Measurements from ENCODE around the gene PTPRM.

PTPRM gene

GRCh38 chr18:8364385-8364784 is 797.3 kb downstream of the PTPRM start:
- Histone ChIP-seq H2AFZ (ENCODE audit: low read length) (no peak overlapping the region), H3K36me3 (ENCODE audit: insufficient read depth, low read length) (no peaks in the 10 kb centered on the region), H3K79me2 (ENCODE audit: insufficient read depth, low read length) (no peaks in the 10 kb centered on the region), H3K27me3 (ENCODE audit: insufficient read depth, low read length, poor library complexity, severe bottlenecking) (no peaks in the 10 kb centered on the region), H3F3A (ENCODE audit: low read depth) (no peaks in the 10 kb centered on the region), H3K4me1 (ENCODE audit: insufficient read depth, low read length, poor library complexity, severe bottlenecking) (no peaks in the 10 kb centered on the region), H3K4me3 (ENCODE audit: low read length, poor library complexity, severe bottlenecking) (no peak overlapping the region), H4K20me1 (ENCODE audit: insufficient read depth, low read length, poor library complexity, severe bottlenecking) (no peaks in the 10 kb centered on the region), H3K9me3 (ENCODE audit: insufficient read depth, low read depth, low read length) (no peaks in the 10 kb centered on the region), H3K9ac (ENCODE audit: low read depth, low read length, poor library complexity, severe bottlenecking) (no peak overlapping the region), H3K4me2 (ENCODE audit: low read depth, low read length, poor library complexity, severe bottlenecking) (no peak overlapping the region), H3K9me2 (replicated peaks; ENCODE audit: low read depth, low read length) (no peaks in the 10 kb centered on the region)
- TF ChIP-seq CTCF (conservative IDR thresholded peaks at IDR 0.05; ENCODE audit: low read length) = no peak
- no peak for TF ChIP-seq EZH2phosphoT487 (IDR thresholded peaks at IDR 0.05; ENCODE audit: borderline replicate concordance)

GRCh38 chr18:8365006-8365405 is 797.9 kb downstream of the PTPRM start:
- TF ChIP-seq CTCF (conservative IDR thresholded peaks at IDR 0.05; ENCODE audit: low read length) (no peak), EZH2phosphoT487 (IDR thresholded peaks at IDR 0.05; ENCODE audit: borderline replicate concordance) (no peak)
- H3K9ac ChIP-seq (ENCODE audit: low read depth, low read length, poor library complexity, severe bottlenecking) = no peak overlapping the region
- no peaks in the 10 kb centered on the region for H3K9me3 ChIP-seq (ENCODE audit: insufficient read depth, low read depth, low read length)
- H3F3A ChIP-seq (ENCODE audit: low read depth) = no peaks in the 10 kb centered on the region
- H2AFZ ChIP-seq (ENCODE audit: low read length) = no peak overlapping the region
- no peaks in the 10 kb centered on the region for H3K4me1 ChIP-seq (ENCODE audit: insufficient read depth, low read length, poor library complexity, severe bottlenecking)
- H4K20me1 ChIP-seq (ENCODE audit: insufficient read depth, low read length, poor library complexity, severe bottlenecking) = no peaks in the 10 kb centered on the region
- H3K9me2 ChIP-seq (replicated peaks; ENCODE audit: low read depth, low read length) = no peaks in the 10 kb centered on the region
- H3K79me2 ChIP-seq (ENCODE audit: insufficient read depth, low read length) = no peaks in the 10 kb centered on the region
- H3K4me3 ChIP-seq (ENCODE audit: low read length, poor library complexity, severe bottlenecking) = no peak overlapping the region
- H3K27me3 ChIP-seq (ENCODE audit: insufficient read depth, low read length, poor library complexity, severe bottlenecking) = no peaks in the 10 kb centered on the region
- H3K4me2 ChIP-seq (ENCODE audit: low read depth, low read length, poor library complexity, severe bottlenecking) = no peak overlapping the region
- H3K36me3 ChIP-seq (ENCODE audit: insufficient read depth, low read length) = no peaks in the 10 kb centered on the region

DNA sequence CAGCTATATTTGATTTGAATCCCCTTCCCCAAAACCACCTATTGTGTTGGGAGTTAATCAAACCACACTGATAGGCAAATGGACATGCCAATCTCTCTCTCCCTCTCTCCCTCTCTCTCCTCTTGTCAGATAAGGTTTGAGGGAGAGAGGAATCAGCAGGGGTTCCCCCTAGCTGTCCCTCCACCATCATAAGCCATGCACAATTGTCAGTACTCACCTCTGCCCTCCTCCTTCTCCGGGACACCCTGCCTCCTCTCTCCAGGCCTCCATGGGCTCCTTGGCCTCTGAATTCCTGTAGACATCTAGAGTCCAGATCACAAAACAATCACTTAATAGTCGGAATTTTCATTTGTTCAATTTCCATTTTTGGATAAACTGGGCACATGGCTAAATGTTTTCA is 798.4 kb downstream of the PTPRM start:
- Histone ChIP-seq H3K4me3 (ENCODE audit: low read length, poor library complexity, severe bottlenecking) (no peak overlapping the region), H3K9me3 (ENCODE audit: insufficient read depth, low read depth, low read length) (no peaks in the 10 kb centered on the region), H3K4me2 (ENCODE audit: low read depth, low read length, poor library complexity, severe bottlenecking) (no peak overlapping the region), H4K20me1 (ENCODE audit: insufficient read depth, low read length, poor library complexity, severe bottlenecking) (no peaks in the 10 kb centered on the region), H3K4me1 (ENCODE audit: insufficient read depth, low read length, poor library complexity, severe bottlenecking) (no peaks in the 10 kb centered on the region), H3K9ac (ENCODE audit: low read depth, low read length, poor library complexity, severe bottlenecking) (no peak overlapping the region), H3K79me2 (ENCODE audit: insufficient read depth, low read length) (no peaks in the 10 kb centered on the region), H3F3A (ENCODE audit: low read depth) (no peaks in the 10 kb centered on the region), H3K36me3 (ENCODE audit: insufficient read depth, low read length) (no peaks in the 10 kb centered on the region), H3K27me3 (ENCODE audit: insufficient read depth, low read length, poor library complexity, severe bottlenecking) (no peaks in the 10 kb centered on the region), H2AFZ (ENCODE audit: low read length) (no peak overlapping the region), H3K9me2 (replicated peaks; ENCODE audit: low read depth, low read length) (no peaks in the 10 kb centered on the region)
- TF ChIP-seq EZH2phosphoT487 (IDR thresholded peaks at IDR 0.05; ENCODE audit: borderline replicate concordance) = no peak
- no peak for TF ChIP-seq CTCF (conservative IDR thresholded peaks at IDR 0.05; ENCODE audit: low read length)

All from Loucy (cell line).